ENCODE measurements around the gene CTSK. TPM values are rescaled to one million over a fixed set of nuclear protein-coding genes. Genes with fewer than 3 reads are reported as not detected.
"Not testable (repeated sequence)": the region's sequence is repeated elsewhere in the genome, so short reads cannot be mapped to it uniquely, and the experiment has no call there.

The CTSK gene
- total RNA-seq, 1 experiment from 2014 or later: 0.74 TPM

GRCh38 chr1:150810958-150811659 lies 3.0 kb upstream of the CTSK start:
- DNase-seq (ENCODE audit: low read depth, low spot score): no peak
- in situ Hi-C loops (cut with HindIII; ENCODE audit: low pct_unique_long_range_greater_than_20kb, low sequenced_read_pairs): no loop called here

- DNase-seq (ENCODE audit: low read depth, low spot score): no peak
- in situ Hi-C loops (cut with HindIII; ENCODE audit: low pct_unique_long_range_greater_than_20kb, low sequenced_read_pairs): no loop called here
These were observed 1.6 kb upstream of the CTSK start for GRCh38 chr1:150809651-150810050.

GRCh38 chr1:150808846-150809245 lies 786 bp upstream of the CTSK start:
- in situ Hi-C loops (cut with HindIII; ENCODE audit: low pct_unique_long_range_greater_than_20kb, low sequenced_read_pairs): no loop called here
- DNase-seq (ENCODE audit: low read depth, low spot score): no peak

GRCh38 chr1:150807249-150808023 lies 624 bp downstream of the CTSK start:
- no peak for DNase-seq (ENCODE audit: low read depth, low spot score)
- in situ Hi-C loops (cut with HindIII; ENCODE audit: low pct_unique_long_range_greater_than_20kb, low sequenced_read_pairs): no loop called here

GRCh38 chr1:150805899-150806298 lies 2.2 kb downstream of the CTSK start:
- DNase-seq (ENCODE audit: low read depth, low spot score): no peak
- in situ Hi-C loops (cut with HindIII; ENCODE audit: low pct_unique_long_range_greater_than_20kb, low sequenced_read_pairs): no loop called here

- no peak for DNase-seq (ENCODE audit: low read depth, low spot score)
- in situ Hi-C loops (cut with HindIII; ENCODE audit: low pct_unique_long_range_greater_than_20kb, low sequenced_read_pairs): no loop called here
These were observed 3.4 kb downstream of the CTSK start for GRCh38 chr1:150804671-150805070.

GRCh38 chr1:150799089-150799488 lies 9.0 kb downstream of the CTSK start:
- in situ Hi-C loops (cut with HindIII; ENCODE audit: low pct_unique_long_range_greater_than_20kb, low sequenced_read_pairs): no loop called here
- no peak for DNase-seq (ENCODE audit: low read depth, low spot score)

GRCh38 chr1:150798525-150798924 lies 9.5 kb downstream of the CTSK start:
- no peak for DNase-seq (ENCODE audit: low read depth, low spot score)
- in situ Hi-C loops (cut with HindIII; ENCODE audit: low pct_unique_long_range_greater_than_20kb, low sequenced_read_pairs): no loop called here

GRCh38 chr1:150796374-150796773 lies 11.7 kb downstream of the CTSK start:
- in situ Hi-C loops (cut with HindIII; ENCODE audit: low pct_unique_long_range_greater_than_20kb, low sequenced_read_pairs): no loop called here
- DNase-seq (ENCODE audit: low read depth, low spot score): no peak

- in situ Hi-C loops (cut with HindIII; ENCODE audit: low pct_unique_long_range_greater_than_20kb, low sequenced_read_pairs); DNase-seq (ENCODE audit: low read depth, low spot score): not testable (repeated sequence)
These were observed 14.3 kb downstream of the CTSK start for GRCh38 chr1:150793778-150794177.

- no peak for DNase-seq (ENCODE audit: low read depth, low spot score)
- in situ Hi-C loops (cut with HindIII; ENCODE audit: low pct_unique_long_range_greater_than_20kb, low sequenced_read_pairs): no loop called here
These were observed 14.8 kb downstream of the CTSK start for GRCh38 chr1:150793221-150793620.

GRCh38 chr1:150791585-150791984 lies 16.5 kb downstream of the CTSK start:
- DNase-seq (ENCODE audit: low read depth, low spot score): no peak
- in situ Hi-C loops (cut with HindIII; ENCODE audit: low pct_unique_long_range_greater_than_20kb, low sequenced_read_pairs): no loop called here

- in situ Hi-C loops (cut with HindIII; ENCODE audit: low pct_unique_long_range_greater_than_20kb, low sequenced_read_pairs): no loop called here
These were observed 18.7 kb downstream of the CTSK start for GRCh38 chr1:150789396-150789795.

GRCh38 chr1:150788946-150789345 lies 19.1 kb downstream of the CTSK start:
- in situ Hi-C loops (cut with HindIII; ENCODE audit: low pct_unique_long_range_greater_than_20kb, low sequenced_read_pairs): no loop called here
- DNase-seq (ENCODE audit: low read depth, low spot score): no peak

More at GRCh38 chr1:150789396-150789795, 18.7 kb downstream of the CTSK start:
- peak; percentile 43 for DNase-seq (ENCODE audit: low read depth, low spot score)

- no peak for DNase-seq (ENCODE audit: low read depth, low spot score)
- in situ Hi-C loops (cut with HindIII; ENCODE audit: low pct_unique_long_range_greater_than_20kb, low sequenced_read_pairs): no loop called here
These were observed 20.6 kb downstream of the CTSK start for GRCh38 chr1:150787455-150787854.

GRCh38 chr1:150780510-150780909 lies 27.6 kb downstream of the CTSK start:
- in situ Hi-C loops (cut with HindIII; ENCODE audit: low pct_unique_long_range_greater_than_20kb, low sequenced_read_pairs): no loop called here

GRCh38 chr1:150778409-150778808 lies 29.7 kb downstream of the CTSK start:
- in situ Hi-C loops (cut with HindIII; ENCODE audit: low pct_unique_long_range_greater_than_20kb, low sequenced_read_pairs): no loop called here
- no peak for DNase-seq (ENCODE audit: low read depth, low spot score)

More at GRCh38 chr1:150780510-150780909, 27.6 kb downstream of the CTSK start:
- no peak for DNase-seq (ENCODE audit: low read depth, low spot score)

GRCh38 chr1:150777544-150777943 lies 30.5 kb downstream of the CTSK start:
- in situ Hi-C loops (cut with HindIII; ENCODE audit: low pct_unique_long_range_greater_than_20kb, low sequenced_read_pairs): no loop called here
- DNase-seq (ENCODE audit: low read depth, low spot score): no peak

GRCh38 chr1:150775931-150776505 lies 32.0 kb downstream of the CTSK start:
- in situ Hi-C loops (cut with HindIII; ENCODE audit: low pct_unique_long_range_greater_than_20kb, low sequenced_read_pairs); DNase-seq (ENCODE audit: low read depth, low spot score): not testable (repeated sequence)

Data from SK-MEL-5 (cell line).